Measurements from ENCODE around the gene NTNG1. TPM values are rescaled to one million over a fixed set of nuclear protein-coding genes. Genes with fewer than 3 reads are reported as not detected.

Gene NTNG1
- total RNA-seq, 5 donors from 2014 or later (not counting 1 experiment from before 2014, with no cell fraction given), result 0.13 TPM; not detected in 4

- Mint-ChIP-seq H3K4me1 (no peaks in the 10 kb centered on the region), H3K27ac (no peak overlapping the region), H3K36me3 (no peaks in the 10 kb centered on the region), H3K4me3 (no peak overlapping the region), H3K9me3 (peaks cover 0 to 16% (median 5%) of the 10 kb centered on the region in 3 donors), H3K27me3 (no peaks in the 10 kb centered on the region)
- Histone ChIP-seq H3K27me3 (replicated peaks in 1 of 2; ENCODE audit: control insufficient read depth in 2 of 2, extremely low read depth in 1 of 2, insufficient read depth in 2 of 2, low read length in 1 of 2) (no peaks in the 10 kb centered on the region), H3K27ac (ENCODE audit: low read length) (no peak overlapping the region), H3K9me3 (no peaks in the 10 kb centered on the region), H3K4me1 (ENCODE audit: control insufficient read depth in 1 of 2, extremely low read depth in 1 of 2, insufficient read depth in 2 of 2, low read length in 2 of 2) (no peaks in the 10 kb centered on the region), H3K4me3 (ENCODE audit: control insufficient read depth in 1 of 2, extremely low read depth in 1 of 2, low read length in 1 of 2) (no peak overlapping the region), H3K36me3 (ENCODE audit: control insufficient read depth in 2 of 2, extremely low read depth in 1 of 2, insufficient read depth in 1 of 2, low read length in 1 of 2) (no peaks in the 10 kb centered on the region)
- no CpG with 5 or more reads among the region's 1 CpG for WGBS (ENCODE audit: insufficient coverage)
- ChIA-PET CTCF (no interaction called here), POLR2A (no interaction called here)
- ATAC-seq (replicated peaks in 1 of 4) (no peak), DNase-seq (no peak)
Measured at GRCh38 chr1:107200631-107201030, 59.8 kb downstream of the NTNG1 start.

- CTCF ChIA-PET, result no interaction called here
- peaks cover 0 to 23% (median 5%) of the 10 kb centered on the region in 3 donors for H3K9me3 Mint-ChIP-seq
- H3K27ac Mint-ChIP-seq, result no peak overlapping the region
- H3K36me3 Mint-ChIP-seq, result no peaks in the 10 kb centered on the region
- Histone ChIP-seq H3K4me3 (ENCODE audit: control insufficient read depth in 1 of 2, extremely low read depth in 1 of 2, low read length in 1 of 2) (no peak overlapping the region), H3K36me3 (ENCODE audit: control insufficient read depth in 2 of 2, extremely low read depth in 1 of 2, insufficient read depth in 1 of 2, low read length in 1 of 2) (no peaks in the 10 kb centered on the region), H3K27ac (ENCODE audit: low read length) (no peak overlapping the region), H3K27me3 (replicated peaks in 1 of 2; ENCODE audit: control insufficient read depth in 2 of 2, extremely low read depth in 1 of 2, insufficient read depth in 2 of 2, low read length in 1 of 2) (no peaks in the 10 kb centered on the region), H3K4me1 (ENCODE audit: control insufficient read depth in 1 of 2, extremely low read depth in 1 of 2, insufficient read depth in 2 of 2, low read length in 2 of 2) (no peaks in the 10 kb centered on the region), H3K9me3 (no peaks in the 10 kb centered on the region)
- H3K27me3 Mint-ChIP-seq, result peaks cover under 1 to 3% of the 10 kb centered on the region in 2 donors
- no peaks in the 10 kb centered on the region for H3K4me1 Mint-ChIP-seq
- POLR2A ChIA-PET, result no interaction called here
- H3K4me3 Mint-ChIP-seq, result no peak overlapping the region
- DNase-seq (no peak), ATAC-seq (replicated peaks in 1 of 4) (no peak)
- WGBS (ENCODE audit: insufficient coverage), result no CpG with 5 or more reads among the region's 1 CpG
Measured at GRCh38 chr1:107202007-107202406, 61.2 kb downstream of the NTNG1 start.

GRCh38 chr1:107213225-107213624 lies 72.4 kb downstream of the NTNG1 start:
- Histone ChIP-seq H3K27me3 (replicated peaks in 1 of 2; ENCODE audit: control insufficient read depth in 2 of 2, extremely low read depth in 1 of 2, insufficient read depth in 2 of 2, low read length in 1 of 2) (no peaks in the 10 kb centered on the region), H3K36me3 (ENCODE audit: control insufficient read depth in 2 of 2, extremely low read depth in 1 of 2, insufficient read depth in 1 of 2, low read length in 1 of 2) (no peaks in the 10 kb centered on the region), H3K27ac (ENCODE audit: low read length) (no peak overlapping the region), H3K4me3 (ENCODE audit: control insufficient read depth in 1 of 2, extremely low read depth in 1 of 2, low read length in 1 of 2) (no peak overlapping the region), H3K4me1 (ENCODE audit: control insufficient read depth in 1 of 2, extremely low read depth in 1 of 2, insufficient read depth in 2 of 2, low read length in 2 of 2) (no peaks in the 10 kb centered on the region), H3K9me3 (no peaks in the 10 kb centered on the region)
- Mint-ChIP-seq H3K27me3 (no peaks in the 10 kb centered on the region), H3K4me3 (no peak overlapping the region), H3K4me1 (no peaks in the 10 kb centered on the region), H3K9me3 (peaks cover 0 to 4% (median 4%) of the 10 kb centered on the region in 3 donors), H3K27ac (no peak overlapping the region), H3K36me3 (no peaks in the 10 kb centered on the region)
- no peak for DNase-seq
- 56% methylated on average over 2 of the region's 7 CpGs for WGBS (ENCODE audit: insufficient coverage)
- CTCF ChIA-PET, result no interaction called here
- no peak for ATAC-seq (replicated peaks in 1 of 4)
- POLR2A ChIA-PET, result no interaction called here

GRCh38 chr1:107220036-107220435 lies 79.2 kb downstream of the NTNG1 start:
- H3K36me3 Mint-ChIP-seq, result no peaks in the 10 kb centered on the region
- ChIA-PET CTCF (no interaction called here), POLR2A (no interaction called here)

GRCh38 chr1:107225706-107226105 lies 84.9 kb downstream of the NTNG1 start:
- Mint-ChIP-seq H3K27ac (no peak overlapping the region), H3K4me3 (no peak overlapping the region), H3K36me3 (no peaks in the 10 kb centered on the region), H3K4me1 (no peaks in the 10 kb centered on the region), H3K27me3 (no peaks in the 10 kb centered on the region), H3K9me3 (peaks cover 0 to 3% (median 0%) of the 10 kb centered on the region in 3 donors)
- Histone ChIP-seq H3K9me3 (no peaks in the 10 kb centered on the region), H3K27ac (ENCODE audit: low read length) (no peak overlapping the region), H3K27me3 (replicated peaks in 1 of 2; ENCODE audit: control insufficient read depth in 2 of 2, extremely low read depth in 1 of 2, insufficient read depth in 2 of 2, low read length in 1 of 2) (no peaks in the 10 kb centered on the region), H3K36me3 (ENCODE audit: control insufficient read depth in 2 of 2, extremely low read depth in 1 of 2, insufficient read depth in 1 of 2, low read length in 1 of 2) (no peaks in the 10 kb centered on the region), H3K4me3 (ENCODE audit: control insufficient read depth in 1 of 2, extremely low read depth in 1 of 2, low read length in 1 of 2) (no peak overlapping the region), H3K4me1 (ENCODE audit: control insufficient read depth in 1 of 2, extremely low read depth in 1 of 2, insufficient read depth in 2 of 2, low read length in 2 of 2) (no peaks in the 10 kb centered on the region)
- ChIA-PET POLR2A (no interaction called here), CTCF (interaction anchor here in 1 of 2 donors (0.6 kb wide), 1 partner anchor 30 kb away, joined by 3 read pairs; no protein-coding TSS in a partner anchor)
- DNase-seq, result no peak
- ATAC-seq (replicated peaks in 1 of 4), result no peak
- no CpG with 5 or more reads among the region's 1 CpG for WGBS (ENCODE audit: insufficient coverage)

More at GRCh38 chr1:107220036-107220435, 79.2 kb downstream of the NTNG1 start:
- no peaks in the 10 kb centered on the region for H3K9me3 ChIP-seq
- no CpG with 5 or more reads among the region's 1 CpG for WGBS (ENCODE audit: insufficient coverage)
- H3K27ac Mint-ChIP-seq, result no peak overlapping the region
- no peak overlapping the region for H3K4me3 ChIP-seq (ENCODE audit: control insufficient read depth in 1 of 2, extremely low read depth in 1 of 2, low read length in 1 of 2)
- ATAC-seq (replicated peaks in 1 of 4) (no peak), DNase-seq (no peak)
- H3K27me3 Mint-ChIP-seq, result peaks cover 0 to 3% of the 10 kb centered on the region in 2 donors
- H3K9me3 Mint-ChIP-seq, result peaks cover 6 to 13% (median 9%) of the 10 kb centered on the region in 3 donors
- no peaks in the 10 kb centered on the region for H3K36me3 ChIP-seq (ENCODE audit: control insufficient read depth in 2 of 2, extremely low read depth in 1 of 2, insufficient read depth in 1 of 2, low read length in 1 of 2)
- H3K27ac ChIP-seq (ENCODE audit: low read length), result no peak overlapping the region
- no peak overlapping the region for H3K4me3 Mint-ChIP-seq
- no peaks in the 10 kb centered on the region for H3K4me1 ChIP-seq (ENCODE audit: control insufficient read depth in 1 of 2, extremely low read depth in 1 of 2, insufficient read depth in 2 of 2, low read length in 2 of 2)
- H3K27me3 ChIP-seq (replicated peaks in 1 of 2; ENCODE audit: control insufficient read depth in 2 of 2, extremely low read depth in 1 of 2, insufficient read depth in 2 of 2, low read length in 1 of 2), result no peaks in the 10 kb centered on the region
- no peaks in the 10 kb centered on the region for H3K4me1 Mint-ChIP-seq

- Mint-ChIP-seq H3K36me3 (no peaks in the 10 kb centered on the region), H3K27me3 (no peaks in the 10 kb centered on the region), H3K4me3 (no peak overlapping the region), H3K4me1 (no peaks in the 10 kb centered on the region), H3K9me3 (peaks cover 0 to 3% (median 0%) of the 10 kb centered on the region in 3 donors), H3K27ac (no peak overlapping the region)
- CTCF ChIA-PET, result no interaction called here
- POLR2A ChIA-PET, result no interaction called here
- Histone ChIP-seq H3K9me3 (no peaks in the 10 kb centered on the region), H3K36me3 (ENCODE audit: control insufficient read depth in 2 of 2, extremely low read depth in 1 of 2, insufficient read depth in 1 of 2, low read length in 1 of 2) (no peaks in the 10 kb centered on the region), H3K27ac (ENCODE audit: low read length) (no peak overlapping the region), H3K4me3 (ENCODE audit: control insufficient read depth in 1 of 2, extremely low read depth in 1 of 2, low read length in 1 of 2) (no peak overlapping the region), H3K4me1 (ENCODE audit: control insufficient read depth in 1 of 2, extremely low read depth in 1 of 2, insufficient read depth in 2 of 2, low read length in 2 of 2) (no peaks in the 10 kb centered on the region), H3K27me3 (replicated peaks in 1 of 2; ENCODE audit: control insufficient read depth in 2 of 2, extremely low read depth in 1 of 2, insufficient read depth in 2 of 2, low read length in 1 of 2) (no peaks in the 10 kb centered on the region)
- ATAC-seq (replicated peaks in 1 of 4), result no peak
- no peak for DNase-seq
- WGBS (ENCODE audit: insufficient coverage), result 87% methylated on average over 2 of the region's 4 CpGs
Measured at GRCh38 chr1:107228704-107229371, 88.0 kb downstream of the NTNG1 start.
